Omental fat pad (tissue), 4 donors: ENCODE data around the gene PGBD4. TPM values are rescaled to one million over a fixed set of nuclear protein-coding genes. Genes with fewer than 3 reads are reported as not detected.

Experiments
- ATAC-seq: fragments of 150-250 bp; one replicate; pipeline ENCODE4 v1.9.1; 2016; ENCODE audit warnings: mild to moderate bottlenecking, moderate library complexity; ENCODE audit not compliant: low FRiP score
- DNase-seq: peaks from one replicate; pipeline ENCODE4 v3.0.0-alpha.2; 2019; ENCODE audit warnings: low spot score
- total RNA-seq, 4 donors: library from RNA; depleted of rRNA; stranded (reverse); fragments of >200 nt; gene quantifications; one replicate each; pipeline ENCODE4 v1.1.0, GENCODE V29; 2016
- TF ChIP-seq, protein P1 (sequence below), 3 donors: fragments of 450-650 bp; IDR thresholded peaks; one replicate each; pipeline ENCODE4 v1.5.1; 2016 to 2017; ENCODE audit warnings: antibody characterized with exemption in 3 of 3, mild to moderate bottlenecking in 3 of 3, moderate library complexity in 2 of 3

The PGBD4 gene
- 1 to 10 TPM in 2 of 4 donors, under 1 TPM in 2; 0.84 to 1.3 (median 0.98) TPM for total RNA-seq

DNA sequence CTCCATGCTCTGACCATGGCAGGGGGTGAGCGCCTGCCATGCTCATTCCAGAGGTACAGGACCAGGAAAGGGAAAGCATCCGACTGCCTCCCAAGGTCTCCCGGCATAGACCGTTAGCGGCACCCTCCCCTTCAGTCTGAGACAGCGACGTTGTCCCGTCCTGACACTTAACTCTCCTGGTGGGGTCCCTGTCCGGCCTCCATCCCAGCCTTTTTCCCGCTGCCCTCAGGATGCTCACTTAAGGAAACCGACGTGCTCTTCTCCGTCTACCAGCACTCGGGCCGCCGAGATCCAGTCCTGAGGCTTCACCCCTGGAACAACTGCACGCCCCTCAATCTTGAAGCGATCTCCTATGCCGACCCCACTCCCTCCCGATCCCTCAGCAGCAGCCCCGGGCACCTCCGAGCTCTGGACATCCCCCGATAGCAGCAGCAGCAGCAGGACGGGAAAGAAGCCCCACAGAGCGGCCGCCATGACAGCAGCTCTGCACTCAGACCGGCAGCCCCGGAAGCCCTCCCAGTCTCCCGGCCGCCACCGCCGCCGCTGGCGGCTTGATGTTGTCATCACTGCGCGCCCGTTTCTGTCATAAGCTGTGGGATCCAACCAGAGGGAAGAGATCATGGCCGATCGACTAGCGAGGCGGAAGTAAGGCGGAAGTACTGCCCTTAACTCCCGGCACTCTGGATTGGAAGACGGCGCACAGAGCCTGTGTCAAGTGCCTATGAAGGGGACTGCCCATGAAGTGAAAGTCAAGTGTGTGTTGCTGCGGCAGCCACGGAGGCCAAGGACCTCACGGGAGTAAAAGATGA is at the start of gene PGBD4, which contains the start of gene EMC7:
TSS of gene PGBD4 (plus strand) at position 718 of the 809 bp plus-strand sequence. CDS start 449 bp downstream, outside the sequence.
TSS of gene EMC7 (minus strand) at position 497 of the 809 bp plus-strand sequence. CDS start at position 474, 23 bp downstream.
- TF ChIP-seq, protein P1, sequence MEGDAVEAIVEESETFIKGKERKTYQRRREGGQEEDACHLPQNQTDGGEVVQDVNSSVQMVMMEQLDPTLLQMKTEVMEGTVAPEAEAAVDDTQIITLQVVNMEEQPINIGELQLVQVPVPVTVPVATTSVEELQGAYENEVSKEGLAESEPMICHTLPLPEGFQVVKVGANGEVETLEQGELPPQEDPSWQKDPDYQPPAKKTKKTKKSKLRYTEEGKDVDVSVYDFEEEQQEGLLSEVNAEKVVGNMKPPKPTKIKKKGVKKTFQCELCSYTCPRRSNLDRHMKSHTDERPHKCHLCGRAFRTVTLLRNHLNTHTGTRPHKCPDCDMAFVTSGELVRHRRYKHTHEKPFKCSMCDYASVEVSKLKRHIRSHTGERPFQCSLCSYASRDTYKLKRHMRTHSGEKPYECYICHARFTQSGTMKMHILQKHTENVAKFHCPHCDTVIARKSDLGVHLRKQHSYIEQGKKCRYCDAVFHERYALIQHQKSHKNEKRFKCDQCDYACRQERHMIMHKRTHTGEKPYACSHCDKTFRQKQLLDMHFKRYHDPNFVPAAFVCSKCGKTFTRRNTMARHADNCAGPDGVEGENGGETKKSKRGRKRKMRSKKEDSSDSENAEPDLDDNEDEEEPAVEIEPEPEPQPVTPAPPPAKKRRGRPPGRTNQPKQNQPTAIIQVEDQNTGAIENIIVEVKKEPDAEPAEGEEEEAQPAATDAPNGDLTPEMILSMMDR (IDR thresholded peaks at IDR 0.05), result no peak
- peak; percentile 98 for DNase-seq
- ATAC-seq, result peak; percentile 100

DNA sequence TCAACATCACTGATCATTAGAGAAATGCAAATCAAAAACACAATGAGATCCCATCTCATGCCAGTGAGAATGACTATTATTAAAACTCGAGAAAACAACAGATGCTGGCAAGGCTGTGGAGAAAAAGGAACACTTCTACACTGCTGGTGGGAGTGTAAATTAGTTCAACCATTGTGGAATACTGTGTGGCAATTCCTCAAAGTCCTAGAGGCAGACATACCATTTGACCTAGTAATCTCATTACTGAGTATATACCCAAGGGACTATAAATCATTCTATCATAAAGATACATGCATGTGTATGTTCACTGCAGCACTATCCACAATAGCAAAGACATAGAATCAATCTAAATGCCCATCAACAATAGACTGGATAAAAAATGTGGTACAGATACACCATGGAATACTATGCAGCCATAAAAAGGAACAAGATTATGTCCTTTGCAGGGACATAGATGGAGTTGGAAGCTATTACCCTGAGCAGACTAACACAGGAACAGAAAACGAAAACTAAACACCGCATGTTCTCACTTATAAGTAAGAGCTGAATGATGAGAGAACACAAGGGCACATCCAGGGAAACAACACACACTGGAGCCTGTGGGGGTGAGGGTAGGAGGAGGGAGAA is 47.7 kb upstream of the PGBD4 start:
- TF ChIP-seq, protein P1 (IDR thresholded peaks at IDR 0.05), result no peak
- DNase-seq (no peak), ATAC-seq (no peak)

DNA sequence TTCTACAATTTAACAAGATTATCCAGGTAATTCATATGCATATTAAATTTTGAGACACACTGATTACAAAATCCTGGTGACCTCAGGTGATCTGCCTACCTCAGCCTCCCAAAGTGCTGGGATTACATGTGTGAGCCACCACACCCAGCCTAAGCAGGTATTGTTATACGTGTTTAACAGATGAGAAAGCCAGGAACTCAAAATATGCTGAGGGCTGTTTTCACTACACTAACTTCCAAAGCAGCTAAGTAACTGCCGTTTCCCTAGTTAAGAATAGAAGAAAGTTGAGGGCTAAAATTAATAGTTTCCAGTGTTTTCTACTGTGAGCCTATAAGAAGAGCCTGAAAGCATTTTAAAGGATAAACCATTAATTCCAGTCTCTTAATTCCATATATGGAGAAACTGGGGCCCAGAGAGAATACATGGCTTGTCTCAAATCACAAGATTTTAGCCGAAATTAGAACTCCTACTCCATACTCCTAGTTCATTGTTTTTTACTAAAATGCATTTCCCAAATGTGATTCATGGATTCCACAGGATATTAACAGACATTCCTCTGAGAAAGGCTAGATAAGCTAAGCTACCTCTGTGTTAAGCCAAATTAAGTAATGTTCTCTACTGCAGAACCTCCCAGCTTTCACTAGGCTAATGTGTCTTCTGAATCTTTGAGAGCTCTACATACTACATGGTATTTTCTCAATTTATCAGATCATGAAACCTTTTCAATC is 45.9 kb upstream of the PGBD4 start:
- peak; percentile 97 for ATAC-seq

DNA sequence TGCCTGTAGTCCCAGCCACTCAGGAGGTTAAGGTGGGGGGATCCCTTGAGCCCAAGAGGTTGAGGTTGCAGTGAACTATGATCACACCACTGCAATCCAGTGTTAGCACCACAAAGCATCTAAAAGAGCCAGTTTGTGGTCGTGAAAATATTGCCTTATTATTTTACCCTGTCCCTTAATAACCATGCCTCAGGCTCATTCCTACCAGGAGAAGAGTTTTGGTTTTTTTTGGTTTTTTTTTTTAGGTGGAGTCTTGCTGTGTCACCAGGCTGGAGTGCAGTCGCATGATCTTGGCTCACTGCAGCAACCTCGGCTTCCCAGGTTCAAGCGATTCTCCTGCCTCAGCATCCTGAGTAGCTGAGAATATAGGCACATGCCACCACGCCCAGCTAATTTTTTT is 45.0 kb upstream of the PGBD4 start:
- TF ChIP-seq, protein P1 (IDR thresholded peaks at IDR 0.05), result no peak

More for the DNA sequence above, 45.9 kb upstream of the PGBD4 start:
- no peak for DNase-seq
- TF ChIP-seq, protein P1 (IDR thresholded peaks at IDR 0.05), result no peak

DNA sequence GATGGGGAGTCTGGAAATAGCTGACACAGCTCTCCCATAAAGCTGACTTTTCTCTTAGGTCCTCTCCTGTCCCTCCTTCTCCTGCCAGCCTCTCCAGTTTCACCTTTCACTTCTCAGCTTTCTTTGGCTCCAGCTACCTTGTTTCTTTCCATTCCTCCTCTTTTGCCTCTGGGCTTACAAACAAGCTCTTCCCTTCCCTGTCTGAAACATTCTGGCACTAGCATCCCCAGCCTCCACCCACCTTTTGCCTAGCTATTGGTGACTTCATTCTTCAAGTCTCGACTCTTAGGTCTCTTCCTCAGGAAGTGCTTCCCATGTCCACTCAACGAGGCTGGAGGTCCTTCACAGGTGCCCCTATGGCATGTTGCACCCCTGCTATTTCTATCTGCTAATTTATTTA is 42.4 kb upstream of the PGBD4 start:
- DNase-seq (no peak), ATAC-seq (no peak)
- TF ChIP-seq, protein P1 (IDR thresholded peaks at IDR 0.05), result no peak

More for the DNA sequence above, 45.0 kb upstream of the PGBD4 start:
- no peak for ATAC-seq
- DNase-seq, result no peak

DNA sequence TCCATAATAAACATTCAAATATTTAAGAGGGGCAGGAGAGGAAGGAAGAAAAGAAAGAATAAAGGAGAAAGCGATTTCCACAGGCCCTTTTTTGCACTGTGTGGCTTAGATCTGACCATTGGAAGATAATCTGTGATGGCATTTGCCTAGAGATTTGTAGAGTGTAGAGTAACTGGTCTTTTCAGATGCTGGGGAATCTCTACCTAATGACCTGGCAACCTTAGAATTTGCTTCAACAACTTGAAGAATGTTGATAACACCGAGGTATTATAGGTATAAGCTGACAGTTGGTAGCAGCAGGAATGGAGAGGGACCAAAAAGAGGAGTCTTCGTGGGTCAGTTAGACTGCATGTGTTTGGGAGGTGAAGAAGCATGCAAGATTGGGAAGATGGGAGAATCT is 41.9 kb upstream of the PGBD4 start:
- ATAC-seq (no peak), DNase-seq (no peak)
- TF ChIP-seq, protein P1 (IDR thresholded peaks at IDR 0.05), result no peak
